ENCODE measurements around the gene GINS1. TPM values are rescaled to one million over a fixed set of nuclear protein-coding genes. Genes with fewer than 3 reads are reported as not detected.

The GINS1 gene
- total and polyA plus RNA-seq, 2 of the 13 experiments (the other 11 are each of a cell fraction or from before 2014, with no cell fraction given) = 14.6 to 59.9 TPM

- H3K36me3 ChIP-seq (replicated peaks in 1 of 2; ENCODE audit: control insufficient read depth in 1 of 2, insufficient read depth in 2 of 2, low read length in 2 of 2) = peaks cover 25 to 36% of the 10 kb centered on the region in 2 experiments
- ATAC-seq (no peak), DNase-seq (ENCODE audit: low spot score) (no peak), FAIRE-seq (no peak)
- H3K9me3 ChIP-seq (ENCODE audit: low read length) = no peaks in the 10 kb centered on the region
- ChIA-PET CTCF (ENCODE audit: low intra/inter-chr PET ratio, low total read pairs) (no interaction called here), POLR2A (interaction anchor here (1.5 kb wide), 1 partner anchor 93 kb away, joined by 3 read pairs; no protein-coding TSS in a partner anchor)
- H3K27me3 ChIP-seq (ENCODE audit: control insufficient read depth in 1 of 2, insufficient read depth in 2 of 2, low read length in 2 of 2) = no peaks in the 10 kb centered on the region
- H3K4me1 ChIP-seq (ENCODE audit: insufficient read depth, low read length) = no peaks in the 10 kb centered on the region
- no peaks in the 10 kb centered on the region for H3K79me2 ChIP-seq (ENCODE audit: insufficient read depth, low read length)
- no peak overlapping the region for H3K9ac ChIP-seq (ENCODE audit: insufficient read depth, low read depth, low read length)
- BruUV-seq (replicated peaks) = no TSS peak
- H3K4me3 ChIP-seq (replicated peaks in 1 of 3; ENCODE audit: insufficient read depth in 1 of 3, low read depth in 2 of 3, low read length in 3 of 3) = no peak overlapping the region
- TF ChIP-seq RBM22 (optimal IDR thresholded peaks at IDR 0.05; ENCODE audit: low read length) = peak; percentile 41
- no peak for TF ChIP-seq ZNF589 (CRISPR knock-in tag; conservative IDR thresholded peaks at IDR 0.05)
- no peak for TF ChIP-seq ZNF615 (CRISPR knock-in tag; IDR thresholded peaks at IDR 0.05; ENCODE audit: borderline replicate concordance)
- no peak for TF ChIP-seq EZH2 (conservative IDR thresholded peaks at IDR 0.05; ENCODE audit: low read depth, low read length)
- TF ChIP-seq CREB1 (IDR thresholded peaks at IDR 0.05) = no peak
- TF ChIP-seq CREB1 (CRISPR knock-in tag; IDR thresholded peaks at IDR 0.05) = no peak
- TF ChIP-seq HNRNPLL (IDR thresholded peaks at IDR 0.05; ENCODE audit: low read depth, low read length, poor library complexity, severe bottlenecking) = no peak
- no peak for TF ChIP-seq RXRB (CRISPR knock-in tag; IDR thresholded peaks at IDR 0.05; ENCODE audit: borderline replicate concordance)
- peak; percentile 26 for TF ChIP-seq AGO2 (optimal IDR thresholded peaks at IDR 0.05; ENCODE audit: low read depth, low read length)
- no peak overlapping the region for H3K4me2 ChIP-seq (ENCODE audit: low read depth, low read length)
- H2AFZ ChIP-seq (ENCODE audit: low read length) = no peak overlapping the region
- no peak overlapping the region for H3K27ac ChIP-seq (ENCODE audit: extremely low read length, insufficient read depth, low read length)
- in situ Hi-C loops (cut with HindIII; ENCODE audit: extremely low pct_ligation_motif_present, low pct_unique_long_range_greater_than_20kb) (no loop called here), intact Hi-C loops (cut with micrococcal nuclease; ENCODE audit: unreplicated experiment) (no loop called here)
- H4K20me1 ChIP-seq (ENCODE audit: insufficient read depth, low read length) = no peaks in the 10 kb centered on the region
- WGBS (ENCODE audit: low lambda C conversion rate) = 97% methylated on average over 12 of the region's 12 CpGs
Observed at GRCh38 chr20:25491446-25492038, 84.1 kb downstream of the GINS1 start.

GRCh38 chr20:25493137-25493536 is 85.7 kb downstream of the GINS1 start:
- Histone ChIP-seq H3K4me2 (ENCODE audit: low read depth, low read length) (no peak overlapping the region), H3K4me3 (replicated peaks in 1 of 3; ENCODE audit: insufficient read depth in 1 of 3, low read depth in 2 of 3, low read length in 3 of 3) (no peak overlapping the region), H3K27me3 (ENCODE audit: control insufficient read depth in 1 of 2, insufficient read depth in 2 of 2, low read length in 2 of 2) (no peaks in the 10 kb centered on the region), H3K9ac (ENCODE audit: insufficient read depth, low read depth, low read length) (no peak overlapping the region), H3K36me3 (replicated peaks in 1 of 2; ENCODE audit: control insufficient read depth in 1 of 2, insufficient read depth in 2 of 2, low read length in 2 of 2) (peaks cover 24 to 25% of the 10 kb centered on the region in 2 experiments), H2AFZ (ENCODE audit: low read length) (no peak overlapping the region), H4K20me1 (ENCODE audit: insufficient read depth, low read length) (no peaks in the 10 kb centered on the region), H3K4me1 (ENCODE audit: insufficient read depth, low read length) (no peaks in the 10 kb centered on the region), H3K9me3 (ENCODE audit: low read length) (no peaks in the 10 kb centered on the region), H3K79me2 (ENCODE audit: insufficient read depth, low read length) (no peaks in the 10 kb centered on the region), H3K27ac (ENCODE audit: extremely low read length, insufficient read depth, low read length) (no peak overlapping the region)
- FAIRE-seq (no peak), ATAC-seq (no peak), DNase-seq (ENCODE audit: low spot score) (no peak)
- BruUV-seq (replicated peaks) = no TSS peak
- ChIA-PET POLR2A (interaction anchor here (1.4 kb wide), 1 partner anchor 15 kb away, joined by 4 read pairs; no protein-coding TSS in a partner anchor), CTCF (ENCODE audit: low intra/inter-chr PET ratio, low total read pairs) (no interaction called here)
- in situ Hi-C loops (cut with HindIII; ENCODE audit: extremely low pct_ligation_motif_present, low pct_unique_long_range_greater_than_20kb) (no loop called here), intact Hi-C loops (cut with micrococcal nuclease; ENCODE audit: unreplicated experiment) (no loop called here)
- WGBS (ENCODE audit: low lambda C conversion rate) = 95% methylated on average over 10 of the region's 10 CpGs
- TF ChIP-seq ZC3H13 (CRISPR knock-in tag; IDR thresholded peaks at IDR 0.05) = no peak
- TF ChIP-seq ZNF407 (CRISPR knock-in tag; IDR thresholded peaks at IDR 0.05; ENCODE audit: not compliant biosample characterization) = no peak

Measured in HepG2 (cell line).